ENCODE measurements around the gene C1RL.
"Not testable (repeated sequence)": the region's sequence is repeated elsewhere in the genome, so short reads cannot be mapped to it uniquely, and the experiment has no call there.

The C1RL gene

GRCh38 chr12:7058850-7059395, 50.1 kb downstream of the C1RL start:
- DNase-seq, result no peak

GRCh38 chr12:7058163-7058845, 50.7 kb downstream of the C1RL start:
- no peak for DNase-seq

GRCh38 chr12:7055736-7056135, 53.3 kb downstream of the C1RL start:
- DNase-seq, result not testable (repeated sequence)

- DNase-seq, result no peak
Measured at GRCh38 chr12:7054925-7055324, 54.1 kb downstream of the C1RL start.

GRCh38 chr12:7049973-7050372, 59.0 kb downstream of the C1RL start:
- DNase-seq, result not testable (repeated sequence)

- not testable (repeated sequence) for DNase-seq
Measured at GRCh38 chr12:7049445-7049951, 59.5 kb downstream of the C1RL start.

- DNase-seq, result no peak
Measured at GRCh38 chr12:7047306-7047705, 61.7 kb downstream of the C1RL start.

GRCh38 chr12:7046383-7047105, 62.5 kb downstream of the C1RL start:
- DNase-seq, result no peak

- no peak for DNase-seq
Measured at GRCh38 chr12:7045913-7046312, 63.1 kb downstream of the C1RL start.
